Epithelial cell of proximal tubule (primary cell): ENCODE measurements around the gene ANKRD27. TPM values are rescaled to one million over a fixed set of nuclear protein-coding genes. Genes with fewer than 3 reads are reported as not detected.
"Not testable (repeated sequence)": the region's sequence is repeated elsewhere in the genome, so short reads cannot be mapped to it uniquely, and the experiment has no call there.

Experiments
- DNase-seq: peaks from one replicate; pipeline ENCODE4 v3.0.0-alpha.2; 2011; ENCODE audit warnings: low read depth
- H3K4me3 ChIP-seq: 2 replicates; pipeline ENCODE4 v1.5.1; 2011; ENCODE audit warnings: low read depth, mild to moderate bottlenecking, low read length
- total RNA-seq: library from RNA; depleted of rRNA; stranded (reverse); fragments of >200 nt; gene quantifications from 2 replicates; pipeline ENCODE4 v1.2.3, GENCODE V29; 2015
- TF ChIP-seq, protein P1 (sequence below): conservative IDR thresholded peaks from 2 replicates; pipeline ENCODE4 v1.5.1; 2012; ENCODE audit warnings: low read depth, mild to moderate bottlenecking, low read length

The ANKRD27 gene
- total RNA-seq, 1 donor from 2014 or later, result 18.2 TPM

DNA sequence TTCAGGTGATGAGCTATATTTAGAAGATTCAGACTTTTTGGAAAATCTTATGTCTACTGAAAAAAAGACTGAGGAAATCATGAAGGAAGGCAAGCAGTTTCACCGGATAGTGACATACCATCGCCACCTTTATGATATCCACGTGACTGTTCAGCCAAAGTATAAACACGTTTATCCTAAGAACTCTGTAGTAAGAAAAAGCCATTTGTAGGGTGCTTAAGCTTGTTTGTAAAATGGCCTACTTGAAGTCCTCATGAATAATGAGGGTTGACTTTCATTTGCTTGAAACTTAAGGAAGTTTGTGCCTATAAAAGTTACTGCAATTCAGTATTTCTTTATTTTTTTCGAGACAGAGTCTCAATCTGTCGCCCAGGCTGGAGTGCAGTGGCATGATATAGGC, 36.8 kb upstream of the ANKRD27 start:
- TF ChIP-seq, protein P1, sequence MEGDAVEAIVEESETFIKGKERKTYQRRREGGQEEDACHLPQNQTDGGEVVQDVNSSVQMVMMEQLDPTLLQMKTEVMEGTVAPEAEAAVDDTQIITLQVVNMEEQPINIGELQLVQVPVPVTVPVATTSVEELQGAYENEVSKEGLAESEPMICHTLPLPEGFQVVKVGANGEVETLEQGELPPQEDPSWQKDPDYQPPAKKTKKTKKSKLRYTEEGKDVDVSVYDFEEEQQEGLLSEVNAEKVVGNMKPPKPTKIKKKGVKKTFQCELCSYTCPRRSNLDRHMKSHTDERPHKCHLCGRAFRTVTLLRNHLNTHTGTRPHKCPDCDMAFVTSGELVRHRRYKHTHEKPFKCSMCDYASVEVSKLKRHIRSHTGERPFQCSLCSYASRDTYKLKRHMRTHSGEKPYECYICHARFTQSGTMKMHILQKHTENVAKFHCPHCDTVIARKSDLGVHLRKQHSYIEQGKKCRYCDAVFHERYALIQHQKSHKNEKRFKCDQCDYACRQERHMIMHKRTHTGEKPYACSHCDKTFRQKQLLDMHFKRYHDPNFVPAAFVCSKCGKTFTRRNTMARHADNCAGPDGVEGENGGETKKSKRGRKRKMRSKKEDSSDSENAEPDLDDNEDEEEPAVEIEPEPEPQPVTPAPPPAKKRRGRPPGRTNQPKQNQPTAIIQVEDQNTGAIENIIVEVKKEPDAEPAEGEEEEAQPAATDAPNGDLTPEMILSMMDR, result no peak
- DNase-seq, result no peak
- no peak overlapping the region for H3K4me3 ChIP-seq

DNA sequence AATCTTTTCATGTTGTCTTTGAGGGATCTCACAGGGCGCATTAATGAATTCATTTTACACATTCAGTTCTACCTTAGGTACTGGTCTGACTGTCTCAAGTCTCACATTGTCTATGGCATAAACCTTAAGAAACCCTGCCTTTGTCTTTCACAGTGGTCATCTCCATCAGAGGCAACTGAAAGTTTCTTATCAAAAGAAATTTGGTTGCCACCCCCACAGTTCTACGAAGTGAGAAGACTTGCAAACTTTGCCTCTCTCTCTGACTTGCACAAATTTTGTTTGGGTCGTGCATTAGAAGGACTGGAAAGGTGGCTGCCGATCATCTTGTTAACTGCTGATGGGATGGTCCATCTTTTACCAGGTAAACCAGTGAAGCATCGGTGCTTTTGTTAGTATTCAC, 34.1 kb upstream of the ANKRD27 start:
- no peak overlapping the region for H3K4me3 ChIP-seq
- no peak for DNase-seq
- TF ChIP-seq, protein P1, result no peak

DNA sequence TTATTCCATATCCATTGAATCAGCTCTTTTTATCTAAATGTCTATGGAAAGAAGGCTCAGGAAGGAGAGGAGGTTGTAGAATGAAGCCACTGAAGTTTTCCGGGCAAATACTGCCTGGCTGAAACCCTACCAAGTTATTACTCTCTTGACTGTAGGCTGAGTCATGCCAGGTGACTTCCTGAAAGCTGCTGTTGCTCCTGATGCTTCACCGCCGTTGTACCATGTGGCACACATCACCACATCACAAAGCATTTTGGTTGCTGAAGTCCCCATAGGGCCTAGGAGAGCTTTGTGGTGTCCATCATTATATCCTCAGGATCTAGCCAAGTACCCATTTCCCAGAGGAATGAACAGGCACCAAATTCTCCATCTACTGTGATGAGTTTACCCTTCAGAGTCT, 33.5 kb upstream of the ANKRD27 start:
- H3K4me3 ChIP-seq, result no peak overlapping the region
- DNase-seq, result no peak
- TF ChIP-seq, protein P1, result no peak

DNA sequence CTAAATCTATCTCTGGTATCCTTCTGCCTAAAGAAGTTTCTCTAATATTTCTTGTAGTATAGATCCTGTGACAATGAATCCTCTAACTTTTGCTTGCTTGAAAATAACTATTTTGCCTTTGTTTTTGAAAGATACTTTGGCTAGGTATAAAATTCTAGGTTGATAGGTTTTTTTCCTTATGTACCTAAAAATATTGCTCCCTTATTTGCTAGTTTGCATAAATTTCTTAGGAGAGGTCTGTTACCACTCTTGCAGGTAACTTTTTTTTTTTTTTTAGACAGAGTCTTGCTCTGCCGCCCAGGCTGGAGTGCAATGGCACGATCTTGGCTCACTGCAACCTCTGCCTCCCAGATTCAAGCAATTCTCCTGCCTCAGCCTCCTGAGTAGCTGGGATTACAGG, 29.0 kb upstream of the ANKRD27 start:
- DNase-seq, H3K4me3 ChIP-seq: not testable (repeated sequence)

DNA sequence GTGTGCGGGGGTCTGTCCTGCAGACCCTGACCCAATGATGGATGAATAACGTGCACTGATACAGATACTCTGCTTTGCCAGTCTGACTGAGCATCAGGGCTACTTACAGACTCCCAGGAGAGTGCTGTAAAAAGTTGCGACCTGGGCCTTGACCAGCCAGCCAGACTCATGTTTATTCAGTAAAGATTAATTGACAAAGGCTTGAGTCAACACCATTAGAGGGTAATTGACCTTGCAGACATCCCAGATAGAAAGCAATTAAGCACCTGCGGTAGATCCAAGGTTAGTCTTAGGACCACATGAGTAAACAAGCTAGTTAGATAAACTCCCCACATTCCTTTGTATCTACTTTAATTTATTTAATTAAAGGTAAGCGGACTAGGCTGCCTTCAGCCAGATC, 27.0 kb upstream of the ANKRD27 start:
- H3K4me3 ChIP-seq, result no peak overlapping the region
- no peak for DNase-seq
- TF ChIP-seq, protein P1, result no peak

DNA sequence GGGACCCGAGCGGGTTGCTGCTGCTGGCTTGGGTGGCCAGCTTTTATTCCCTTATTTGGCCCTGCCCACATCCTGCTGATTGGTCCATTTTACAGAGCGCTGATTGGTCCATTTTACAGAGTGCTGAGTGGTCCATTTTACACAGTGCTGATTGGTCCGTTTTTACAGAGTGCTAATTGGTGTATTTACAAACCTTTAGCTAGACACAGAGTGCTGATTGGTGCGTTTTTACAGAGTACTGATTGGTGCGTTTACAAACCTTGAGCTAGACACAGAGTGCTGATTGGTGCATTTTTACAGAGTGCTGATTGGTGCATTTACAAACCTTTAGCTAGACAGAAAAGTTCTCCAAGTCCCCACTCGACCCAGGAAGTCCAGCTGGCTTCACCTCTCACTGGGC, 25.1 kb upstream of the ANKRD27 start:
- not testable (repeated sequence) for H3K4me3 ChIP-seq, DNase-seq

DNA sequence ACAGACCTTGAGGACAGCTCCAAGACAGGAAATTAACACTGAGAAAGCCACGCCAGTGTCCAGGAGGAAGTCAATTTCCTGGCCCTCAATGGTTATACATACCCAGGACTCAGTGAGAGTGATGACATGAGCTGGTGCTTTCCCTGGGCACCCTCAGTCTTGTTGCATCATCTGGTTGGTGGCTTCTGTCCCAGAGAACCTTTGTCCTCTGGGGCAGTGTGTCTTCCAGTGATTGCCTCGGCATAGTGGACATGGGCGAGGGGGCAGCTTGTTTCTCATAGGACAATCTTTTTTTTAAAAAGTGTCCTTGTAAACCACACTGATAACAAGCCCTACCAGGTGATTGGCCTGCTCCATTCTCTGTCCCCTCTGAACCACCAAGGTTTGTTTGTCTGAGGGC, 21.8 kb upstream of the ANKRD27 start:
- DNase-seq, H3K4me3 ChIP-seq: not testable (repeated sequence)

DNA sequence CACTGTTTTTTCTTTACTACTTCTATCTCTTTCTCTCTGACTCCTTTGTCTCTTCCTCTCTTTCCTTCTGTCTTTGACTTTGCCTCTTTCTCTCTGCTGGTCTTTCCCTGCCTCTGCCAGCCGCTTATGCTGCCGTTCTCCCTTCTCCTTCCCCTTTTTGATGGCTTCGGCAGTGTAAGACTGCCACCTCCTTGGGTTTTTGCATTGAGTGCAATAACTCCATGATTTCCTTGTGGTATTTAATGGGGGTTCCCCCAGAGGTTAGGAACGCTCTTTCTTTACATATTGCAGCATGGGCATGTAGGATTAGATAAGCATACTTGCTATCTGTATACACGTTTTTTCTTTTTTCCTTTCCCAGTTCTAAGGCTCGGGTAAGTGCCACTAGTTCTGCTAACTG, 20.5 kb upstream of the ANKRD27 start:
- not testable (repeated sequence) for DNase-seq, H3K4me3 ChIP-seq

DNA sequence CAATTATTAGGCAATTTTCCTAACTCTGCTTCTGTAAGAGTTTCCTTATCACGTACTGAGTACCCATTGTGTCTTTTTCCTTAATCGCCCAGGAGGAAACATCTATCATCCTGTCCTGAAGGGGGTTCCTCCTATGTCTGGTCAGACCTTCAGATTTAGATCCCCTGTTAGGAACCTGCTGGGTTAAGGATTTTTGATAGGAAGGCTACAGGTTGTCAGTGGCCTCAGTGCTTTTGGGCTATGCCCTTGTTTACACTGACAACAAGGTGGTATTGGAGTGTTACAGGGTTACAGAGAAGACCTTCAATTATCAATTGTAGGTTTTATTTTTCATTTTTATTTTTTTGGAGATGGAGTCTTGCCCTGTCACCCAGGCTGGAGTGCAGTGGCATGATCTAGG, 19.9 kb upstream of the ANKRD27 start:
- not testable (repeated sequence) for DNase-seq, H3K4me3 ChIP-seq

DNA sequence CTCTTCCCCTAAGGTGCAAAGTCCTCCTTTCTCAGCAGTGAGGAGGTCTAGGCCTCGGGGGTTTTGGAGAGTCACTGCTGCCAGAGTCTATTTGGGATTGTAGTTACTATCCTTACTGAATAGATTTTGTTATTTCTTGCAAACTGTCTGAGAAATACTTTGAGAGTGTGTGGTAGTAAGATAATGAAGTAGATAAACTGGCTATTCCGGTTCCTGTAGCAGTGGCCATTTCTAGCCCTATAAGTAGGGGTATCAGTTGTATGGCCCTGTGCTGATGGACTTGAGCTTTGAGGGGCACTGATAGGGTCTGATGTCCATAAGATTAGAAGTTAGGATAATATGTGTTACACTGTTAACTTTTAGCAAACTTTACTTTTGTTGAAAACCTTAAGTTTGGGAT, 19.3 kb upstream of the ANKRD27 start:
- not testable (repeated sequence) for DNase-seq
- peak overlapping the region; percentile 24 for H3K4me3 ChIP-seq

DNA sequence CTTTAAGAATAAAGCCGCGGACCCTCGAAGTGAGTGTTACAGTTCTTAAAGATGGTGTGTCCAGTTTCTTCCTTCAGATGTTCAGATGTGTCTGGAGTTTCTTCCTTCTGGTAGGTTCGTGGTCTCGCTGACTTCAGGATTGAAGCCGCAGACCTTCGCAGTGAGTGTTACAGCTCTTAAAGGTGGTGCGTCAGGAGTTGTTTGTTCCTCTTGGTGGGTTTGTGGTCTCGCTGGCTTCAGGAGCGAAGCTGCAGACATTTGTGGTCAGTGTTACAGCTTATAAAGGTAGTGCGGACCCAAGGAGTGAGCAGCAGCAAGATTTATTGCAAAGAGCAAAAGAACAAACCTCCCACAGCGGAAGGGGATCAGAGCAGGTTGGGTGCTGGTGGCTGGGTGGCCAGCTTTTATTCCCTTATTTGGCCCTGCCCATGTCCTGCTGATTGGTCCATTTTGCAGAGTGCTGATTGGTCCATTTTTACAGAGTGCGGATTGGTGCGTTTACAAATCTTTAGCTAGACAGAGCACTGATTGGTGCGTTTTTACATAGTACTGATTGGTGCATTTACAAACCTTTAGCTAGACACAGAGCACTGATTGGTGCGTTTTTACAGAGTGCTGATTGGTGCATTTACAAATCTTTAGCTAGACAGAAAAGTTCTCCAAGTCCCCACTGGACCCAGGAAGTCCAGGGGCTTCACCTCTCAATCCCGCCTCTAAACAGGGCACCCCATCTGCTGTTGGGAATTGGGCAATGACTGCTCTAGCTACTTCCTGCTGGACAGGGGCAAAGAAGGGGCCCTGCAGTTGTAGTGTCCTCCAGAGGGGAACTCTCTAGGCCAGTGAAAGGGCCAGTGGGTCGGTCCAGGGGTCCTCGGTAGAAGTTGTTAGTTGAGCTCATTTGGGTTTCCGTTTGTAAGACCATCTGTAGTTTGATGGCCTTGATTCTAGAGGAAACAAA, 18.4 kb upstream of the ANKRD27 start:
- peak overlapping the region; percentile 71 for H3K4me3 ChIP-seq
- DNase-seq, result not testable (repeated sequence)
